SJCRH30 (cell line): ENCODE results near the gene SLC16A5. TPM values are rescaled to one million over a fixed set of nuclear protein-coding genes. Genes with fewer than 3 reads are reported as not detected.

Source experiments
- DNase-seq, 2 experiments: peaks; one replicate each; pipeline ENCODE4 v3.0.0-alpha.2; 2015 to 2020
- H3K27ac ChIP-seq: fragments of 250-450 bp; sonication (Bioruptor Pico); 2 replicates; pipeline ENCODE4 v1.5.1; 2020; ENCODE audit warnings: mild to moderate bottlenecking, moderate library complexity
- H3K27me3 ChIP-seq: fragments of 250-450 bp; sonication (Bioruptor Pico); 2 replicates; pipeline ENCODE4 v1.5.1; 2020; ENCODE audit warnings: mild to moderate bottlenecking, moderate library complexity
- H3K36me3 ChIP-seq: fragments of 250-450 bp; sonication (Bioruptor Pico); 2 replicates; pipeline ENCODE4 v1.5.1; 2020; ENCODE audit warnings: mild to moderate bottlenecking, moderate library complexity
- H3K4me1 ChIP-seq: fragments of 250-450 bp; sonication (Bioruptor Pico); 2 replicates; pipeline ENCODE4 v1.5.1; 2020; ENCODE audit warnings: mild to moderate bottlenecking, moderate library complexity
- H3K4me3 ChIP-seq: fragments of 250-450 bp; sonication (Bioruptor Pico); 2 replicates; pipeline ENCODE4 v1.5.1; 2020; ENCODE audit warnings: mild to moderate bottlenecking, moderate library complexity
- H3K9me3 ChIP-seq: fragments of 250-450 bp; sonication (Bioruptor Pico); replicated peaks from 2 replicates; pipeline ENCODE4 v1.5.1; 2020; ENCODE audit warnings: mild to moderate bottlenecking, moderate library complexity
- total RNA-seq: library from RNA; depleted of rRNA; stranded (reverse); fragments of >200 nt; shearing (Covaris generic); gene quantifications from 2 replicates; pipeline ENCODE4 v1.2.3, GENCODE V29; 2014

SLC16A5 gene
- total RNA-seq, 1 experiment from 2014 or later = 0.04 TPM

DNA sequence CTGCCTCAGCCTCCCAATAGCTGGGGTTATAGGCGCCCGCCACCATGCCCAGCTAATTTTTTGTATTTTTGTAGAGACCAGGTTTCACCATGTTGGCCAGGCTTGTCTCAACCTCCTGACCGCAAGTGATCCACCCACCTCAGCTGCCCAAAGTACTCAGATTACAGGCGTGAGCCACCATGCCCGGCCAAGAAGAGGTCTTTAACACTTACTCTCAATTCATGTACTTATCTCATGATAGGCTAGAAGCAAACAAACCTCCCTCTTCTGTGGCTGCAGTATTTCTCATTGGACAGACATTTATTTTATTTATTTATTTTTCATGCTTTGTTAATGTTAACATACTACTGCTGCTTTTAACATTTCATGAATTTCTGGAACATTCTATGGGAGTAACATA, 50.8 kb downstream of the SLC16A5 start:
- no peaks in the 10 kb centered on the region; the same call in 1 of the 2 replicates for H3K4me1 ChIP-seq
- no peak overlapping the region for H3K4me3 ChIP-seq
- H3K27ac ChIP-seq = no peak overlapping the region
- H3K36me3 ChIP-seq = peaks cover 68% of the 10 kb centered on the region
- H3K9me3 ChIP-seq = no peaks in the 10 kb centered on the region
- no peaks in the 10 kb centered on the region for H3K27me3 ChIP-seq
- DNase-seq = no peak

DNA sequence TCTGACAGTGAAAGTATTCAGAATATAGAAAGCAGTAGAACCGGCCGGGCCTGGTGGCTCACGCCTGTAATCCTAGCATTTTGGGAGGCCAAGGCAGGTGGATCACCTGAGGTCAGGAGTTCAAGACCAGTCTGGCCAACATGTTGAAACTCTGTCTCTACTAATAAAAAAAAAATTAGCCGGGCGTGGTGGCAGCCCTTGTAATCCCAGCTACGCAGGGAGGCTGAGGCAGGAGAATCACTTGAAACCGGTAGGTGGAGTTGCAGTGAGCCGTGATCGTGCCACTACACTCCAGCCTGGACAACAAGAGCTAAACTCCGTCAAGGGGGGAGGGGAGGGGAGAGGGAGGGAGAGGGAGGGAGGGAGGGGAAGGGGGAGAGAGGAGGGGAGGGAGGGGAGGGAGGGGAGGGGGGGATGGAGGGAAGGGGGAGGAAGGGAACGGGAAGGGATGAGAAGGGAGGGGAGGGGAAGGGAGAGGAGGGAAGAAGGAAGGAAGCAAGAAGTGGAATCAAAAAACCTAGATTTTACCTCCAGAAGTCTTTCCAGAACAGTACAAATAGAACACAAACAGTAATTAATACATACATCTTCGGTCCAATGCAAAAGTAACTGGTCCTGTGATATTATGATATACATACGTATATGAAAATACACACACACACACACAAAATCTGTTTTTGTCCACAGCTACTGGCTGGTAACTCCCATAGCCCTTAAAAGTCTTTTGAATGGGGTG, 54.6 kb downstream of the SLC16A5 start:
- no peak overlapping the region for H3K27ac ChIP-seq
- H3K4me1 ChIP-seq = no peaks in the 10 kb centered on the region; the same call in 1 of the 2 replicates
- H3K4me3 ChIP-seq = no peak overlapping the region
- no peaks in the 10 kb centered on the region for H3K27me3 ChIP-seq
- H3K36me3 ChIP-seq = peaks cover 94% of the 10 kb centered on the region
- no peak for DNase-seq
- no peaks in the 10 kb centered on the region for H3K9me3 ChIP-seq

DNA sequence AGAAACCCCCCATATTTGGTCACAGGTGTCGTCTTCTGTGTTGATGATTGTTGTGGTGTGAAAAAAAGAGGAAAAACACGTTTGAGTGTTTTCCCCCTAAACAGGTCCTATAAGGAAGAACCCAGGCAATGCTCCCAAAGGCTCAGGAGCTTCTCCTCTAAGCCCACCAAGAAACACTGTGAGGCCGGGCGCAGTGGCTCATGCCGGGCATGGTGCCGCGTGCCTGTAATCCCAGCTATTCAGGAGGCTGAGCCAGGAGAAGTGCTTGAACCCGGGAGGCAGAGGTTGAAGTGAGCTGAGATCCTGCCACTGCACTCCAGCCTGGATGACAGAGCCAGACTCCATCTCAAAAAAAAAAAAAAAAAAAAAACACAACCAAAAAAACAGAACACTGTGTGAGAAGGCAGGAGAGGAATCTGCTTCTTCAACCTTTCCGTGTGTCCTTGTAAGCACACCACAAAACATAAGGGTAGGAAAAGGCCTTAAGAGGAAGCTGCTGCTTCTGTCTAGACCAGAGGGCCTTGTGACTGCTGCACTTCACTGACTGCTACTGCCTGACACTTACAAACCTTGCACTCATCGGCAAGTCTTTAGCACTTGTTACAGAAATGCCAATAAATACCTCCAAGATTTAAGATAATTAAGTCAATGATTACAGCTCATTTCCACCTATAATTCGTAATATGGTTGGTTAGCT, 57.2 kb downstream of the SLC16A5 start:
- no peak overlapping the region for H3K4me3 ChIP-seq
- H3K27me3 ChIP-seq = no peaks in the 10 kb centered on the region
- no peak overlapping the region for H3K27ac ChIP-seq
- no peaks in the 10 kb centered on the region for H3K4me1 ChIP-seq
- H3K9me3 ChIP-seq = no peaks in the 10 kb centered on the region
- no peak for DNase-seq
- H3K36me3 ChIP-seq = peaks cover 88% of the 10 kb centered on the region

DNA sequence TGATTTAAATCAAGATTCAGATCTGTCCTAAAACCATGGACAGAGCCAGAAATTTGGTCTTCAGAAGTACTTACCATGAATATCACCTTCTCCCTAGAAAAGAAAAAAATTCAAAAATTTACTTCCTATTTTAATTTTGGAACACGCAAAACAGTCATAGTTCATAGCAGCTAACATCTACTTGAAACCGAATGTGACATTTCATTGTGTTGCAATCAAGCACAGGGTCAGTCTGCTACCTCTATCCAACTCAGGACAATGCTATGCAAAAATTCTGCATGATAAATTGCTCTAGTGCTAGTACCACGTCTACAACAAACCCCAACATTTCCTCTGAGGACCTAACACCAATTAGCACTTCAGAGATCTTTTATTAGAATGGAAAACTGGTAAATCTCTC, 58.8 kb downstream of the SLC16A5 start:
- no peak for DNase-seq
- no peak overlapping the region for H3K27ac ChIP-seq
- no peak overlapping the region for H3K4me3 ChIP-seq
- no peaks in the 10 kb centered on the region for H3K4me1 ChIP-seq
- no peaks in the 10 kb centered on the region for H3K27me3 ChIP-seq
- peaks cover 73% of the 10 kb centered on the region for H3K36me3 ChIP-seq
- H3K9me3 ChIP-seq = no peaks in the 10 kb centered on the region

DNA sequence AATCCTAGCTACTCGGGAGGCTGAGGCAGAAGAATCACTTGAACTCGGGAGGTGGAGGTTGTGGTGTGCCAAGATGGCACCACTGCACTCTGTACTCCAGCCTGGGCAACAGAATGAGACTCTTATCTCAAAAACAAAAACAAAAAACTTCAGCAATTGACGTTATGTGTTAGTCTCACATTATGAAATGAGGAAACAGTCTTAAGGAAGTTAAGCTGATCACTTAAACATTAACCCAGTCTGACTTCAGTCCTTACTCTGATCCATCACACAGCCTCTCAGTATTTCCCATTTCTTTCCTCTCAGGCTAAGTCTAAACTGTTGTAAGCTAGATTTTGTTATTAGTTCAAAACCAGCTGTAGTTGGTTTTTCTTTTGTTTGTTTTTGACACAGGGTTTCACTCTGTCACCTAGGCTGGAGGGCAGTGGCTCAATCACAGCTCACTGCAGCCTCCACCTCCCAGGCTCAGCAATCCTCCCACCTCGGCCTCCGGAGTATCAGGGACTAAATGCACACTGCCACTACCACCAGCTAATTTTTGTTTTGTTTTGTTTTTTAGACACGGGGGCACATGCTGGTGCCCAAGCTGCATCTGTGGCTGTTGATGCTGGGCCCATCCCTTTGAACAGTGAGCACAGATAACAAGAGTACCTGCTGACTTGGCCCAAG, 60.3 kb downstream of the SLC16A5 start:
- peaks cover 62% of the 10 kb centered on the region for H3K36me3 ChIP-seq
- H3K4me3 ChIP-seq = no peak overlapping the region
- H3K4me1 ChIP-seq = peaks cover 5% of the 10 kb centered on the region; the same call in 1 of the 2 replicates
- H3K9me3 ChIP-seq = no peaks in the 10 kb centered on the region
- DNase-seq = no peak
- H3K27ac ChIP-seq = no peak overlapping the region
- H3K27me3 ChIP-seq = no peaks in the 10 kb centered on the region

DNA sequence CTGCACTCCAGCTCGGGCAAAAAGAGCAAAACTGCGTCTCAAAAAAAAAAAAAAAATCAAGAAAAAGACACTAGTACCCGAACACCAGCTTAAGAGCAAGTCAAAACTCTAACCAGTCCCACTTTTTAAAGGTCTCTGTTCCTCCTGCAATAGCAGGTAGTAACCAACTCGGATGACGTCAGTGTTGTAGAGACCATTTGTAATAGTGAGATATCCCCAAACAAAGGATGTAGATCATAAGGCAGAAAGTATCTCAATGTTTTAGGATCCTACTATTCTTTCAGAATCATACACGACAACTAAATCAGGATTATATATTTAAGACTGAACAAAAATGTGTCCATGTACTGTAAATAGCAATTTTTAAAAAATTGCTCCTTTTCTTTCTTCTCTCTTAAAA, 64.2 kb downstream of the SLC16A5 start:
- H3K4me3 ChIP-seq = peak overlapping the region; percentile 77
- peak overlapping the region; percentile 89; the same call in 1 of the 2 replicates for H3K27ac ChIP-seq
- peaks cover 17% of the 10 kb centered on the region for H3K4me1 ChIP-seq
- no peaks in the 10 kb centered on the region for H3K27me3 ChIP-seq
- H3K9me3 ChIP-seq = no peaks in the 10 kb centered on the region
- no peak for DNase-seq
- peaks cover 24% of the 10 kb centered on the region for H3K36me3 ChIP-seq

DNA sequence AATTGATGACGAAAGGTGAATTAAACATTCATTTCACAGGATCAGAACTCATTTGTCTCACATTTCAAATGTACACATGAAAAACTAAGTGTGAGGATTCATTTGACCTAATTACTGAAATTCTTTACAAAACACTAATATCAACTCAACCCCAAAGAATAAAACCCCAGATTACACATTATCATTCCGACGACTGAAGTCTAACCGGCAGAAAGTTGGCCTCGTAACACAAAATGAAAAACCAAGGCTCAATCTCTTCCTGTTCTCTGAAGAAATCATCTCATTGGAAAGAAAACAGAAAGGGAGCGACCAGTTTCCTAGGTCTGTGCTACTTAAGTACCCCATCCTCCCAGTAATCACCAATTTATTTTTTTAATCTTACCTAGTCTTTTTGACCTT, 64.8 kb downstream of the SLC16A5 start:
- Histone ChIP-seq H3K27me3 (no peaks in the 10 kb centered on the region), H3K36me3 (peaks cover 18% of the 10 kb centered on the region), H3K4me3 (peak overlapping the region; percentile 77), H3K9me3 (no peaks in the 10 kb centered on the region), H3K27ac (peak overlapping the region; percentile 89), H3K4me1 (peaks cover 17% of the 10 kb centered on the region)
- DNase-seq = no peak

DNA sequence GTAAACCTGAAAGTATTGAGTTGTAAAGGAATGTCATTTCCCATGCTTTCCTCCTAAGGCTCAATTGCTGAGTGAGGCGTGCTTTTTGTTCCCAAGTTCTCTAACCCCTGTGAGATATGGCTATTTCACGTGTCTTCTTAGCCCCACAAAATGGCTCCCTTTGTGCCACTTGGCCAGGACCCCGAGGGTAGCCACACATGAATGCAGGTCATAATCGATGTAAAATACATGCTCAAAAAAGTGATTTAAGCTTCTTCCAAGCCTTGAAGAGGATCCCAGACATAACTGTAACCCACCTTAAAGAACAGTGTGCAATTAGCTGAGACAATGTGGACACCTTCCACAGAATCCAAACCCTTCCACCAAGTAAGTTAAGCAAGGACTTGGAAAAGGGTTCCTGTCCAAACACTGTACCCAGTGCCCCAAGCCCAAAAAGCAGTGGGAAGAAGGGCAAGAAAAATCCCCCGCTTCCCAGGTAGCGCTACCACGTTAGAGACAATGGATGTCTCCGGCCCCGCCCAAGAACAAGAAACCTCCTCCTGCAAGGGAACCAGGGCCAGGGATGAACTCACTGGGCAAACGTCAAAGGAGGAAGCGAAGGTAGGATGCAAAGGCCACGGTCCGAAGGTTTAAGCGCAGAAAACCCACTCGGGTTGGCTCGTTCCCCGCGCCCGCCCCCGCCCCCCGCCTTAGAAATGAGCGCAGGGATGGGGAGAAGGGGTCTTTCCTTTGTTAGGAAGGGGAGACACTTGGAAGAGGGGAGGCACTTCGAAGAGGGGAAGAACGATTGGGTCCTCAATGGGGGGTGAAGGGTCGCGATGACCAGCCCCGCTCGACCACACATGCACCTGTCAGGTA, 65.4 kb downstream of the SLC16A5 start:
- DNase-seq = peak; percentile 58 to 65

DNA sequence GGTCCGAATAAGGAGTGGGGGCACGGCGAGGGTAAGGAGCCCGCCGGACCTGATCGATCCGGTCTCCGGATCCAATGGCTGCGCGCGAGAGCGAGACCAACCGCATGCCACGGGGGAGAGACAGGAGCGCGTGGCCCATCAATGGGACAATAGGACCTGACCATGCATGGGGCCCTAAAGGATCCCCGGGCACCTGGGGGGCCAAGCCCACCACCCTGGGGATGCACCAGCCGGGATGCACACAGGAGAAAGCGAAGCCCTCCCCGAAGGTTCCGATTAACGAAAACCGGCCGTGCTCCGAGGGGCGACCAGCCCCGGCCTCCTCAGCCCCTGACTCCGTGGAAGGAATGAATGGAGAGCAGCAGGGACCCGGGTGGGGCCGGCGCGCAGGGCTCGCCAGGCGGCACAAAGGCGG, 66.0 kb downstream of the SLC16A5 start:
- Histone ChIP-seq H3K4me1 (peaks cover 17% of the 10 kb centered on the region), H3K4me3 (peak overlapping the region; percentile 77), H3K27me3 (no peaks in the 10 kb centered on the region), H3K27ac (peak overlapping the region; percentile 89), H3K9me3 (no peaks in the 10 kb centered on the region), H3K36me3 (peaks cover 5% of the 10 kb centered on the region)
- peak; percentile 35 to 52 for DNase-seq

More for the DNA sequence above, 65.4 kb downstream of the SLC16A5 start:
- H3K4me3 ChIP-seq = peak overlapping the region; percentile 77
- H3K9me3 ChIP-seq = no peaks in the 10 kb centered on the region
- H3K27ac ChIP-seq = peak overlapping the region; percentile 89
- H3K36me3 ChIP-seq = peaks cover 12% of the 10 kb centered on the region
- no peaks in the 10 kb centered on the region for H3K27me3 ChIP-seq
- H3K4me1 ChIP-seq = peaks cover 17% of the 10 kb centered on the region

DNA sequence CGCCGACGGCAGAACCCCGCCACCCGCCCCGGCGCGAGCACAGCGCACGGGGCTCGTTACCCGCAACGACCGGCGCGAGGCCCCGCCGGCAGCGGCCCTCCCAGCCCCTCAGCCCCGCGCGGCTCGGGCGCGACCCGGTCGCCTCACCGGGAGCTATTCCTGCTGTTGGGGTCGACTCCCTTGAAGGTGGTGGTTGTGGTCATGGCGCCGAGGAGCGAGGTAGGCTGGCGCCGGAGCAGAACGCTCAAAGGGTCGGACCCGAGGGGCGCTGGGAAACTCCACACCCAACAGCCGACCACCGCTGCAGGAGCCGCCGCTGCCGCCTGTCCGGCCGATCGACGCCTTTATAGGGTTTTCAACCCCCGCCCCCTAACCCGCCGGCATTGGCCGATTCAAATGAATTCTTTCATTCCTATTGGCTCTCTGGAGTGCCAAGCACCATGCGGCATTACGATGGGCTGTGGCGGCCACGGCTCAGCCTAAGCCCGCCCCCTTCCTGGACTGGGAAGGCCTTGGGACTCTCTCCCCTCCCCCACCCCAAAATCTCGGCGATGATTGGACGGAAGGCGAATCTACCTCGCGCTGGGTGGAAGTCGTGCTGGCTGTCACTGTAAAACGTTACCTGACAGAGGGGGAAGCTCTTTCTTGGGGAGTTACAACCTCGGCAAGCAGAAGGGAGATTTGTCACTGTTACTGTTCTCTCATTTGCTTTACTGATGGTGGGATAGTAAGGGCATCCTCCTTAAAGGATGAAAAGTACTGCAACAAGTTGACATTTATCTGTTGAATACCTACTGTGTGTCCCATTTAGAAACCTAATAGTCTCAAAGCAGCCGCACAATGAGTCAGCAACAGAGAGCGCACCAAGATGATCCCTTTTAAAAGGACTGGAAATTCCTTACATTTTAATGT, 66.7 kb downstream of the SLC16A5 start, which contains the start of gene JPT1:
Gene JPT1 (minus strand): TSS at position 318 of the 912 bp plus-strand sequence. CDS start 115 bp downstream, at position 203.
- H3K9me3 ChIP-seq = no peaks in the 10 kb centered on the region
- peaks cover 6% of the 10 kb centered on the region; the same call in 1 of the 2 replicates for H3K36me3 ChIP-seq
- peak within 1 kb of the TSS; percentile 89 for H3K27ac ChIP-seq
- H3K4me1 ChIP-seq = peaks cover 17% of the 10 kb centered on the region
- peak within 1 kb of the TSS; percentile 77 for H3K4me3 ChIP-seq
- DNase-seq = peak; percentile 100
- no peaks in the 10 kb centered on the region for H3K27me3 ChIP-seq

DNA sequence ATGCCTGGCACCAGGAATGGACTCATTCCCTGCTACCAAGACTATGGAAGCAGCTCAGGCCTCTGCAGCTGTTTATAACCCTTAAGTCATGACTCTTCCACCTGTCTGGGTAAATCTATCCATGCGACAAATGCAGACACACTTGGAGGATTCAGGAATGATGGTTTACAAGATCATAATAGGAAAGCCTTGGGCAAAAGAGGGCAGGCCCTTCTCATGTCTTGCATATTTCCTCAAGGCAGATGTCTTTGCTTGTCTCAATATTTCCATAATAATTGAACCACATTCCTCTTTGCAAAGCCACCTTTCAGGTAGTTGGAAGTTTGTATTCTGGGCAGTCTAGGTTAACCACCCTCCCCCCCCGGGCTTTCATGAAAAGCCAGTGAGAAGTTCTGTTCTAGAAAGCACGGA, 67.4 kb downstream of the SLC16A5 start:
- Histone ChIP-seq H3K27me3 (no peaks in the 10 kb centered on the region), H3K4me1 (peaks cover 17% of the 10 kb centered on the region), H3K27ac (peak overlapping the region; percentile 89), H3K4me3 (peak overlapping the region; percentile 77), H3K9me3 (no peaks in the 10 kb centered on the region), H3K36me3 (peaks cover 5% of the 10 kb centered on the region)
- peak; percentile 87 to 96 for DNase-seq
